Liver (tissue), 9 donors: Measurements from ENCODE around the gene GRAMD4. TPM values are rescaled to one million over a fixed set of nuclear protein-coding genes. Genes with fewer than 3 reads are reported as not detected.

Source experiments
- DNase-seq: peaks from one replicate; pipeline ENCODE4 v3.0.0-alpha.2; 2017; ENCODE audit warnings: low spot score
- H3K27ac ChIP-seq, 2 donors: one replicate each; pipeline ENCODE4 v1.7.0; 2013; ENCODE audit warnings: inconsistent platforms in 2 of 2, low read length in 2 of 2, control low read depth in 1 of 2, low read depth in 1 of 2, mild to moderate bottlenecking in 1 of 2
- H3K27me3 ChIP-seq, 4 donors: one replicate each; pipeline versions ENCODE4 v1.6.1 to v1.7.0; 2013; ENCODE audit warnings: low read length in 3 of 4, inconsistent platforms in 1 of 4, mild to moderate bottlenecking in 1 of 4, moderate library complexity in 1 of 4; ENCODE audit not compliant: control insufficient read depth in 4 of 4, insufficient read depth in 4 of 4
- H3K36me3 ChIP-seq, 4 donors: one replicate each; pipeline versions ENCODE4 v1.6.1 to v1.7.0; 2013; ENCODE audit warnings: low read length in 3 of 4, mild to moderate bottlenecking in 3 of 4, low read depth in 1 of 4, moderate library complexity in 1 of 4; ENCODE audit not compliant: control insufficient read depth in 4 of 4, insufficient read depth in 3 of 4
- H3K4me1 ChIP-seq, 4 donors: one replicate each; pipeline versions ENCODE4 v1.6.1 to v1.7.0; 2013; ENCODE audit warnings: low read length in 3 of 4, mild to moderate bottlenecking in 3 of 4, moderate library complexity in 1 of 4; ENCODE audit not compliant: control insufficient read depth in 4 of 4, insufficient read depth in 4 of 4
- H3K4me3 ChIP-seq, 3 donors: one replicate each; pipeline versions ENCODE4 v1.6.1 to v1.7.0; 2013; ENCODE audit warnings: low read length in 3 of 3, control low read depth in 1 of 3, low read depth in 1 of 3, mild to moderate bottlenecking in 1 of 3
- H3K9ac ChIP-seq, 2 donors: one replicate each; pipeline ENCODE4 v1.7.0; 2013; ENCODE audit warnings: low read length in 2 of 2, mild to moderate bottlenecking in 2 of 2, moderate library complexity in 2 of 2, control low read depth in 1 of 2, low read depth in 1 of 2
- H3K9me3 ChIP-seq, 4 donors: one replicate each; pipeline versions ENCODE4 v1.6.1 to v1.7.0; 2013; ENCODE audit warnings: low read length in 3 of 4; ENCODE audit not compliant: control insufficient read depth in 4 of 4
- ATF3 ChIP-seq: IDR thresholded peaks from 2 replicates; pipeline ENCODE4 v1.6.1; 2016; ENCODE audit warnings: antibody characterized with exemption
- CTCF ChIP-seq: fragments of 150-350 bp; IDR thresholded peaks from 2 replicates; pipeline ENCODE4 v1.5.1; 2017; ENCODE audit warnings: improper control_type of control experiment, low read depth, low read length; ENCODE audit not compliant: missing input control
- EGR1 ChIP-seq, 2 donors: IDR thresholded peaks; 2 replicates each; pipeline ENCODE4 v1.6.1; 2016 to 2018; ENCODE audit warnings: antibody characterized with exemption in 2 of 2, low read depth in 2 of 2
- FOXA1 ChIP-seq: IDR thresholded peaks from 2 replicates; pipeline ENCODE4 v1.6.1; 2016; ENCODE audit warnings: antibody characterized with exemption
- FOXA2 ChIP-seq: IDR thresholded peaks from 2 replicates; pipeline ENCODE4 v1.6.1; 2016; ENCODE audit warnings: antibody characterized with exemption
- GABPA ChIP-seq, 2 donors: IDR thresholded peaks in 1 of 2; conservative IDR thresholded peaks in 1 of 2; 2 replicates each; pipeline ENCODE4 v1.6.1; 2016; ENCODE audit warnings: antibody characterized with exemption in 2 of 2, mild to moderate bottlenecking in 1 of 2, moderate library complexity in 1 of 2
- HNF4A ChIP-seq, 2 donors: conservative IDR thresholded peaks; 2 replicates each; pipeline ENCODE4 v1.6.1; 2016; ENCODE audit warnings: antibody characterized with exemption in 2 of 2, mild to moderate bottlenecking in 2 of 2
- HNF4G ChIP-seq: IDR thresholded peaks from 2 replicates; pipeline ENCODE4 v1.6.1; 2016; ENCODE audit warnings: antibody characterized with exemption
- JUND ChIP-seq, 2 donors: IDR thresholded peaks; 2 replicates each; pipeline ENCODE4 v1.6.1; 2016; ENCODE audit warnings: antibody characterized with exemption in 2 of 2
- MAX ChIP-seq: IDR thresholded peaks from 2 replicates; pipeline ENCODE4 v1.6.1; 2016; ENCODE audit warnings: antibody characterized with exemption
- NR2F2 ChIP-seq: IDR thresholded peaks from 2 replicates; pipeline ENCODE4 v1.6.1; 2016; ENCODE audit warnings: antibody characterized with exemption
- RAD21 ChIP-seq, 2 donors: IDR thresholded peaks; 2 replicates each; pipeline ENCODE4 v1.6.1; 2016; ENCODE audit warnings: antibody characterized with exemption in 2 of 2, mild to moderate bottlenecking in 2 of 2
- REST ChIP-seq: IDR thresholded peaks from 2 replicates; pipeline ENCODE4 v1.6.1; 2016; ENCODE audit warnings: antibody characterized with exemption, mild to moderate bottlenecking
- RXRA ChIP-seq, 2 donors: IDR thresholded peaks; 2 replicates each; pipeline ENCODE4 v1.6.1; 2017 to 2018; ENCODE audit warnings: antibody characterized with exemption in 2 of 2, mild to moderate bottlenecking in 1 of 2
- SP1 ChIP-seq: IDR thresholded peaks from 2 replicates; pipeline ENCODE4 v1.6.1; 2018; ENCODE audit warnings: antibody characterized with exemption, mild to moderate bottlenecking
- TAF1 ChIP-seq: conservative IDR thresholded peaks from 2 replicates; pipeline ENCODE4 v1.6.1; 2016; ENCODE audit warnings: antibody characterized with exemption, mild to moderate bottlenecking
- YY1 ChIP-seq: IDR thresholded peaks from 2 replicates; pipeline ENCODE4 v1.6.1; 2016; ENCODE audit warnings: antibody characterized with exemption, mild to moderate bottlenecking
- ZBTB33 ChIP-seq: IDR thresholded peaks from 2 replicates; pipeline ENCODE4 v1.6.1; 2016; ENCODE audit warnings: antibody characterized with exemption
- WGBS: extraction: QIAGEN DNeasy Blood & Tissue Kit; methylation state at CpG from one replicate; pipeline ENCODE4 v1.1.7; 2013; 5-methylcytosine and 5-hydroxymethylcytosine counted together
- polyA plus RNA-seq, 2 donors: library from polyadenylated mRNA; stranded (reverse) in 1 of 2; unstranded in 1 of 2; fragments of 200-250 nt in 1 of 2; fragments of >200 nt in 1 of 2; fragmentation: Nextera tagmentation in 1 of 2; extraction: Ambion mirVana in 1 of 2; gene quantifications; one replicate each; pipeline versions ENCODE4 v1.2.1 to v1.2.3, GENCODE V29; 2013 to 2015
- total RNA-seq, 2 donors: library from RNA; depleted of rRNA; stranded (reverse); fragments of >200 nt; gene quantifications; one replicate each; pipeline ENCODE4 v1.2.3, GENCODE V29; 2014
- donor health status: healthy.
- donor health status: healthy.
- donor health status: healthy.
- donor health status: healthy.
- donor health status: healthy.

Gene GRAMD4
- total and polyA plus RNA-seq, 4 donors: 2.7 to 53.5 (median 21.6) TPM

- Histone ChIP-seq H3K9ac (no peak overlapping the region), H3K9me3 (no peaks in the 10 kb centered on the region), H3K36me3 (peaks cover 21 to 77% (median 48%) of the 10 kb centered on the region in 4 donors), H3K27ac (no peak overlapping the region), H3K4me3 (no peak overlapping the region), H3K27me3 (no peaks in the 10 kb centered on the region), H3K4me1 (no peaks in the 10 kb centered on the region)
- 92% methylated on average over 11 of the region's 11 CpGs for WGBS
- DNase-seq: no peak
- no peak for TF ChIP-seq REST
- no peak for TF ChIP-seq MAX
- no peak for TF ChIP-seq GABPA (IDR thresholded peaks at IDR 0.05 in 1 of 2, conservative IDR thresholded peaks at IDR 0.05 in 1 of 2)
- TF ChIP-seq SP1: no peak
- no peak for TF ChIP-seq FOXA2
- TF ChIP-seq EGR1 (IDR thresholded peaks at IDR 0.05; ENCODE audit: low read depth in 2 of 2): no peak
Observed at GRCh38 chr22:46696229-46696518, 76.0 kb downstream of the GRAMD4 start.

GRCh38 chr22:46696614-46697013 is 76.4 kb downstream of the GRAMD4 start:
- no peak overlapping the region for H3K4me3 ChIP-seq
- H3K36me3 ChIP-seq: peaks cover 19 to 77% (median 45%) of the 10 kb centered on the region in 4 donors
- H3K27me3 ChIP-seq: no peaks in the 10 kb centered on the region
- DNase-seq: no peak
- H3K9me3 ChIP-seq: no peaks in the 10 kb centered on the region
- WGBS: 93% methylated on average over 10 of the region's 10 CpGs
- no peak overlapping the region for H3K9ac ChIP-seq
- no peak overlapping the region for H3K27ac ChIP-seq
- TF ChIP-seq ATF3 (no peak), YY1 (no peak), REST (no peak), CTCF (no peak), FOXA1 (no peak), HNF4G (no peak), EGR1 (IDR thresholded peaks at IDR 0.05; ENCODE audit: low read depth in 2 of 2) (no peak), RXRA (IDR thresholded peaks at IDR 0.05) (no peak), HNF4A (conservative IDR thresholded peaks at IDR 0.05) (no peak), SP1 (no peak), RAD21 (IDR thresholded peaks at IDR 0.05) (no peak), NR2F2 (no peak), GABPA (IDR thresholded peaks at IDR 0.05 in 1 of 2, conservative IDR thresholded peaks at IDR 0.05 in 1 of 2) (no peak), ZBTB33 (no peak), MAX (no peak), JUND (IDR thresholded peaks at IDR 0.05) (no peak), FOXA2 (no peak), TAF1 (no peak)
- H3K4me1 ChIP-seq: no peaks in the 10 kb centered on the region
